Measurements from ENCODE around the gene TBC1D9B. TPM values are rescaled to one million over a fixed set of nuclear protein-coding genes. Genes with fewer than 3 reads are reported as not detected.
A peak's percentile ranks its signal among the peaks of the same experiment; 100 is the strongest.

TBC1D9B gene
- total RNA-seq, 1 donor from 2014 or later: 138 TPM

- H3K27ac Mint-ChIP-seq (ENCODE audit: unreplicated experiment): no peak overlapping the region
- H3K9me3 Mint-ChIP-seq (ENCODE audit: unreplicated experiment): no peaks in the 10 kb centered on the region
- DNase-seq (ENCODE audit: low spot score): no peak
- peaks cover 15% of the 10 kb centered on the region for H3K27me3 Mint-ChIP-seq (ENCODE audit: unreplicated experiment)
- peaks cover 19% of the 10 kb centered on the region for H3K4me1 Mint-ChIP-seq (ENCODE audit: unreplicated experiment)
- TF ChIP-seq, protein P1, sequence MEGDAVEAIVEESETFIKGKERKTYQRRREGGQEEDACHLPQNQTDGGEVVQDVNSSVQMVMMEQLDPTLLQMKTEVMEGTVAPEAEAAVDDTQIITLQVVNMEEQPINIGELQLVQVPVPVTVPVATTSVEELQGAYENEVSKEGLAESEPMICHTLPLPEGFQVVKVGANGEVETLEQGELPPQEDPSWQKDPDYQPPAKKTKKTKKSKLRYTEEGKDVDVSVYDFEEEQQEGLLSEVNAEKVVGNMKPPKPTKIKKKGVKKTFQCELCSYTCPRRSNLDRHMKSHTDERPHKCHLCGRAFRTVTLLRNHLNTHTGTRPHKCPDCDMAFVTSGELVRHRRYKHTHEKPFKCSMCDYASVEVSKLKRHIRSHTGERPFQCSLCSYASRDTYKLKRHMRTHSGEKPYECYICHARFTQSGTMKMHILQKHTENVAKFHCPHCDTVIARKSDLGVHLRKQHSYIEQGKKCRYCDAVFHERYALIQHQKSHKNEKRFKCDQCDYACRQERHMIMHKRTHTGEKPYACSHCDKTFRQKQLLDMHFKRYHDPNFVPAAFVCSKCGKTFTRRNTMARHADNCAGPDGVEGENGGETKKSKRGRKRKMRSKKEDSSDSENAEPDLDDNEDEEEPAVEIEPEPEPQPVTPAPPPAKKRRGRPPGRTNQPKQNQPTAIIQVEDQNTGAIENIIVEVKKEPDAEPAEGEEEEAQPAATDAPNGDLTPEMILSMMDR (IDR thresholded peaks at IDR 0.05; ENCODE audit: unreplicated experiment): no peak
- peak overlapping the region; percentile 15 for H3K4me3 Mint-ChIP-seq (ENCODE audit: unreplicated experiment)
- peaks cover 74% of the 10 kb centered on the region for H3K36me3 Mint-ChIP-seq (ENCODE audit: low read depth, unreplicated experiment)
Measured at GRCh38 chr5:179832039-179832745, 75.5 kb downstream of the TBC1D9B start.

GRCh38 chr5:179830818-179831468, 76.8 kb downstream of the TBC1D9B start:
- no peak overlapping the region for H3K27ac Mint-ChIP-seq (ENCODE audit: unreplicated experiment)

GRCh38 chr5:179829732-179830435, 77.8 kb downstream of the TBC1D9B start:
- no peaks in the 10 kb centered on the region for H3K9me3 Mint-ChIP-seq (ENCODE audit: unreplicated experiment)
- peaks cover 75% of the 10 kb centered on the region for H3K36me3 Mint-ChIP-seq (ENCODE audit: low read depth, unreplicated experiment)
- H3K27ac Mint-ChIP-seq (ENCODE audit: unreplicated experiment): no peak overlapping the region
- TF ChIP-seq, protein P1 (IDR thresholded peaks at IDR 0.05; ENCODE audit: unreplicated experiment): no peak
- H3K4me3 Mint-ChIP-seq (ENCODE audit: unreplicated experiment): no peak overlapping the region
- H3K4me1 Mint-ChIP-seq (ENCODE audit: unreplicated experiment): peaks cover 19% of the 10 kb centered on the region
- DNase-seq (ENCODE audit: low spot score): no peak
- H3K27me3 Mint-ChIP-seq (ENCODE audit: unreplicated experiment): peaks cover 5% of the 10 kb centered on the region

More at GRCh38 chr5:179830818-179831468, 76.8 kb downstream of the TBC1D9B start:
- H3K4me1 Mint-ChIP-seq (ENCODE audit: unreplicated experiment): peaks cover 19% of the 10 kb centered on the region
- TF ChIP-seq, protein P1 (IDR thresholded peaks at IDR 0.05; ENCODE audit: unreplicated experiment): no peak
- peaks cover 72% of the 10 kb centered on the region for H3K36me3 Mint-ChIP-seq (ENCODE audit: low read depth, unreplicated experiment)
- H3K4me3 Mint-ChIP-seq (ENCODE audit: unreplicated experiment): no peak overlapping the region
- DNase-seq (ENCODE audit: low spot score): no peak
- peaks cover 8% of the 10 kb centered on the region for H3K27me3 Mint-ChIP-seq (ENCODE audit: unreplicated experiment)
- H3K9me3 Mint-ChIP-seq (ENCODE audit: unreplicated experiment): no peaks in the 10 kb centered on the region

DNA sequence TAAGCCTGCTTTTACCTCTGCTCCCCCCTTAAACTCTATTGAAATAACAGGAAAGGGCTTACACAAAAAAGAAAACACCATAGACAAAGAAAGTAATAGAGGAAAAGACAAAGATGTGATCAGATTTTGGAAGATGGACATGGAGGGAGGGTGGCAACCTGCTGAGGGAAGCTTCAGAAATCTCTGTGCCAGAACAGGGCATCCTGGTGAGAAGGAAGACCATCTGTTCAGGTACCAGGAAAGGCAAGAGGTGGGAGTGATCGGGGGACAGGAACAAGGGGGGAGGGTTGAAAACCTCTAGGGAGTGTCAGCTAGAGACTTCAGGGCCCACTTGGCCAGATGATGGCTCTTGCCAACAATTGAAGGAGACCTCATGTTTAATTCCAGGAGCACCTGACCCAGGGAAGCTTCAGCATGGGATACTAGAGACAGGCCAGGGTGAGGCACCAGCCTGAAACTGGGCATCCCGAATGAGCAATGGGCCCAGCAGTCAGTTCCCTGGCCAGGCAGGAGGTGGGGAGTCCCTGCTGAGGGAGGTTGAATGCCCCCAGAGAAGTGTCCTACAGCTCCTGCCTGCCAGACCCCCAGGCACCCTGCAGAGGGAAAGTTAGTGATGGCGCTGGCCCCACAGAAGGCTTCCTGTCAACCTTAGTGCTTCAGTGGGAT, 78.8 kb downstream of the TBC1D9B start:
- Mint-ChIP-seq H3K27me3 (ENCODE audit: unreplicated experiment) (peaks cover 7% of the 10 kb centered on the region), H3K36me3 (ENCODE audit: low read depth, unreplicated experiment) (peaks cover 80% of the 10 kb centered on the region), H3K4me3 (ENCODE audit: unreplicated experiment) (peak overlapping the region; percentile 39), H3K27ac (ENCODE audit: unreplicated experiment) (peak overlapping the region; percentile 43), H3K9me3 (ENCODE audit: unreplicated experiment) (no peaks in the 10 kb centered on the region), H3K4me1 (ENCODE audit: unreplicated experiment) (peaks cover 19% of the 10 kb centered on the region)
- TF ChIP-seq, protein P1 (IDR thresholded peaks at IDR 0.05; ENCODE audit: unreplicated experiment): no peak
- DNase-seq (ENCODE audit: low spot score): no peak
